A172 (cell line): Measurements from ENCODE around the gene ZNF688. TPM values are rescaled to one million over a fixed set of nuclear protein-coding genes. Genes with fewer than 3 reads are reported as not detected.

Experiments used
- DNase-seq: peaks from one replicate; pipeline ENCODE4 v3.0.0-alpha.2; 2015; ENCODE audit warnings: low spot score
- total RNA-seq: library from RNA; depleted of rRNA; stranded (reverse); fragments of >200 nt; shearing (Covaris generic); gene quantifications from 2 replicates; pipeline ENCODE4 v1.2.3, GENCODE V29; 2014

Gene ZNF688
- total RNA-seq, 1 experiment from 2014 or later = 6.9 TPM

DNA sequence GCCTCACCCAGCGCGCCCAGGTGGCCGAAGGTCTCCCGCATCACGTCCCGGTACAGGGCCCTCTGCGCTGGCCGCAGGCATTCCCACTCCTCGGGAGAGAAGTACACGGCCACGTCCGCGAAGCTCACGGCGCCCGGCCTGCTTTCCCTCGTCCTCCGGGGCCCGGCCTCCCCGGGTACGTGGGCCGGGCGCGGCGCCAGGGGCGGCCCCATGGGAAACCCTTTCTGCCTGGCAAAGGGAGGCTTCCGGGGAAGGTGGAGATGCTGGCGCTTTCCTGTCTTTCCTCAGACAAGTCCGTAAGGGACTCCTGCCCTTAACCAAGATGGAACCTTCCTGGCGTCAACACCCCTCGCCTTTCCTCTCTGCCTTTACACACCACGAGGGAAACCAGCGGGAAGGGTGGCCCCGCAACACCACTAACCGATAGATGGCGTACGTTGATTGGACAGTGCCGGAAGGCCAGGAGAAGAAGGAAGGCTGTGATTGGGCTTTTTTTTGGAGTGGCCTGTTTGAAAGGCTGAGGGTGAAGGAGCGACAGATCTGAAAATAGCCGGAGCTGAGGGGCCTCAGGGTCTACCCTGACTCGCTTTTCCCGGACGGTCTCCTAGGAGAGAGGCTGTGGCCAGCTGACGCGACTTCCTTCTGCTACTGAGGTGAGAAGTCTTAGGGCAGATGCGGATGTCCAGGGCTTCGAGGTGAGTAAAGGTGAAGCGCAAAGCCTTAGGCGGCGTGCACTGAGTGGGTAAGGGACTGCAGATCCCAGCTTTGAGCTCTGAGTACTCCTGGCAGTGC lies 14.1 kb upstream of the ZNF688 start, which contains the start of gene ZNF785:
Gene ZNF785, minus strand, starts transcription at position 298 of the 792 bp plus-strand sequence. Its CDS starts 86 bp downstream, at position 212.
- no peak for DNase-seq

DNA sequence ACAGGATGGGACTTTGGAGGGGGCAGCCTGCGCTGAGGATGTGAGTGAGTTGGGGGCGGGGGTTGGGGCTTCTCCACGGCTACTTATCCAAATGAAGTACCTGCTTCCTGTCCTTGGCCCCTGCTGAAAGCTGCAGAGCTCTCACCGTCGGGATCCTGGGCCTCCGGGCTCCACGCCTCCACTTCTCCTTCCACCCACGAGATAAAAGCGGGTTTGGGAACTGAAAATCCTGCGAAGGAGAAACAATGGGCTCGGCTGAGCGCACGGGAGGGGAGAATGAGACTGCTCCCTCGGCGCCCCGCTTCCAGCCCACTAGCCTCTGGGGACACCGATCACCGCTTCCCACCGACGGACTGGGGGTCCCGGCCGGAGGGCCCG lies 13.5 kb upstream of the ZNF688 start:
- DNase-seq = no peak

DNA sequence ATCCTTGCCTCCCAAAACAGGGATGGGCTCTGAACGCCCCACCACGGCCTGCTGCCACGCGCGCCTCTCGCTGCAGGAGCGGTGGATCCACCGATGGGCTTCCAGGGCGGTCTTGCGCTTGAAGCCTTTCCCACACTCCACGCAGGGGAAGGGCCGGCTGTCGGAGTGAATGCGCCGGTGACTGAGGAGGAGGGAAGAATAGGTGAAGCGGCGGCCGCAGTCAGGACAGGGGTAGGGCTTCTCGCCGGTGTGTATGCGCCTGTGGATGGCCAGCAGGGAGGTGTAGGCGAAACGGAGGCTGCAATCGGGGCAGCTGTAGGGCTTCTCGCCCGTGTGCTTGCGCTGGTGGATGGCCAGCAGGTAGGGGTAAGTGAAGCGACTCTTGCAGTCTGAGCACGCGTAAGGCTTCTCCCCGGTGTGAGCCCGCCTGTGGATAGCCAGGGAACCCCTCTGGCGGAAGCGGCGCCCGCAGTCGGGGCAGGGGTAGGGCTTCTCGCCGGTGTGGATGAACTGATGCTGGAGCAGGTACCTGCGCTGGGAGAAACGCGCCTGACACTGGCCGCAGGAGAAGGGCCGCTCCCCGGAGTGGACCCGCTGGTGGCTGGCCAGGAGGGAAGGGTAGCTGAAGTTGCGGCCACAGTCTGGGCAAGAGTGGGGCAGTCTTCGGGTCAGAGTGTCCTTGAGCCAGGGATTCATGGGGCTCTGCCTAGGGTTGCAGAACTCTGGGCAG lies 11.3 kb upstream of the ZNF688 start:
- DNase-seq = no peak

DNA sequence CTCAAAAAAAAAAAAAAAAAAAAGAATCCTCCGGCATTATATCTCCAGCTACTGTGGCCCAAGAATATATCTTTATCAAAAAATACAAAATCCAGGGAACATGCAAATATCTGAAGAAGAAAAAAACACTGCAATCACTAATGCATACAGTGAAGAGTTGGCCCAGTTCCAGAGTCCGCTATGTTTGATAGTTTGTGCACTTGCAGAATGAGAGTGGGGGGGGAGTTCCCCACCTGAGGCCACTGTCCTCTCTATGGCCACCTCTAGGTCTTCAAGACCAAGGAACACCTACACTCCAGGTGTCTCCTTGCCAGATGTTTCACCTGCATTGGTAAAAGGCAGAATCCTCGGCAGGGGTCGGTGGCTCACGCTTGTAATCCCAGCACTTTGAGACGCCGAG lies 9.9 kb upstream of the ZNF688 start:
- DNase-seq = no peak

DNA sequence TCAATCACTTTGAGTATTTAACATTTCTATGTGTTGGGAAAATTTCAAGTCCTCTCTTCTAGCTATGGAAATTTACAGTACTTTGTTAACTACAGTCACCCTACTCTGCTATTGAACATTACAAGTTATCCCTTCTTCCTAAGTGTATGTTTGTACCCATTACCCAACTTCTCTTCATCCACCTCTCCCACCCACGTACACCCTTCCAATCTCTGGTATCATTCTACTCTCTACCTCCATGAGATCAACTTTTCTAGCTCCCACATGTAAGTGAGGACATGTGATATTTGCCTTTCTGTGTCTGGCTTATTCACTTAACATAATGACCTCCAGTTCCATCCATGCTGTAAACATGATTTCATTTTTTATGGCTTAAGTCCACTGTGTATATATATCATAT lies 3.2 kb upstream of the ZNF688 start:
- no peak for DNase-seq

DNA sequence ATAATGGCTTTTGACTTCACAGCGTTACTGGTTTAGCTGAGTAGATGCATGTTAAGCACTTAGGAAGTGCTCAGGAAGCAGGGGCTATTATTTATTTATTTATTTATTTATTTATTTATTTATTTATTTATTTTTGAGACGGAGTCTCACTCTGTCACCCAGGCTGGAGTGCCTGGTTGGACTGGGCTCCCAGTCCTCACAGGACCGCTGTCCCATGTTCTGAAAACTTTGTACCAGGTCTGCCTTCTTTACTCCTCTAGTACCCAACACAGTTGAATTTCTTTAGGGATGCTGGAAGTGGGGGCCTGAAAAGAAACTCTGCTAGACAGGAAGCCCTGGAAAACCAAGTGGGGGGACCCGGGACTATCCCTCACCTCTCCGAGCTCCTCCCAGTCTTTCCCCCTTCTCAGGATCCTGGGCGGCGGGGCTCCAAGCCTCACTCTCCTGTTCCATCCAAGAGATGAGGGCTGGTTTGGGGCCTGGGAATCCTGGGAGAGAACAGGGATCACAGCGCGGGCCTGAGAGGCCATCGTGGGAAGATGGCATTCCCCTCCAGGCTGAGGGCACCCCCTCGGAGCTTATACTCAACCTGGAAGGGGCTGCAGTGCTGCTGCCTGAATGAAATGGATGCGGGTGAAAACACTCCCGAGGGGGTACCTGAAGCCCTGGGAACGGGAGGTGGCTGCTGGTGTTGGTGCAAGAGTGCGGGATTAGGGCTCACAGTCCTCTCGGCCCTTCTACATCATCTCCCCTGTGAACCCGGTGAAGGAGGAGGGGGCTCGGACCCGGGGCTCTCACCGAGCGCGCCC lies 674 bp downstream of the ZNF688 start:
- no peak for DNase-seq

DNA sequence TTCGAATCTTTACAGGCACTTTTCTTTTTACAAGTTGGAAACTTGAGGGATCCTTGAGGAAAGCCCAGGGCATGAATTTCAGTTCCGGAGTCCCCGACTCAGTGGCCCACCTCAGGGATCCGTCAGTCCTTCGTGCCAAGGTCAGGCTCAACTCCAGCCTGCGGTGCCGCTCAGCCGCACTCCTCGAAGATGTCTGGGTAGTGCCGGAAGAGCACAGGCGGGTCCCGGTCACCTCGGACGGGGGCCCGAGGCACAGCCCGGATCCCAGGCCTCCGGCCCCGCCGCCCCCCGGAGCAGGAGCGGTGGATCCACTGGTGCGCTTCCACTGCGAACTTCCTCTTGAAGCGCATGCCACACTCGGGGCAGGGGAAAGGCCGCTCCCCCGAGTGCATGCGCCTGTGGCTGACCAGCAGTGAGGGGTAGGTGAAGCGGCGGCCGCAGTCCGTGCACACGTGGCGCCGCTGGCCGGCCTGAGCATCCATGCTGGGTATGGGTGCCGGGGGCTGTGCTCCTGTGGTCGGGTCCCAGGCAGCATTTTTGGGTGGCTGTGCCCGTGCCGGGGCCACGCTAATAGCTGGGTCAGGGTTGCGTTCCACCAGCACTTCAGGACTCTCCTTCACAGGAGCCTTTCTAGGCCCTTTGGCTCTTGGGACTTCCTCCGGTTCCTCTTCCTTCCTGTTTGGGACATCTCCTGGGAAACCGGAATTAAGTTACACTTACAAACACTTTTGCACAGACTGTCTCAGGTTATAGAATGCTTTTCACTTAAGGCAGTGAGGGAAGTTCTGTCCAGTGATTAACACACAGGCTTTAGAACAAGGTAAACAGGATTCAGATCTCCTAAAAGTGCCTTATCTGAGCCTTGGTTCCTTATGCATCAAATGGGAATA lies 1.5 kb downstream of the ZNF688 start:
- no peak for DNase-seq

DNA sequence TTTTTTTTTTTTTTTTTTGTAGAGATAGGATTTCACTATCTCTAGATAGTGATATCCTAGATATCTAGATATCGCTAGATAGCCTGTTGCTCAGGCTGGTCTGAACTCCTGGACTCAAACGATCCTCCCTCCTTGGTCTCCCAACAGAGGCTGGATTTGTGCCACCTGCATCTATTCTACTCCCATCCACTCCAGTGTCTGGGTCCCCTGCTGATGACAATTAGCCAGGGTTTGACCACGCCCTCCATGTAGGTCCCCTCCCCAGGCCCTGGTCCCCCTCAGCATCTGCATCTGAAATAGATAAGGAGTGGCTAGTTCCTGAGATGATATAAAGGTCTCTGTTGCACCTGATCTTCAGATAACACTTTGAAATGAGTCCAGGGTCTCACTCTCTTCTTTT lies 2.2 kb downstream of the ZNF688 start:
- no peak for DNase-seq

DNA sequence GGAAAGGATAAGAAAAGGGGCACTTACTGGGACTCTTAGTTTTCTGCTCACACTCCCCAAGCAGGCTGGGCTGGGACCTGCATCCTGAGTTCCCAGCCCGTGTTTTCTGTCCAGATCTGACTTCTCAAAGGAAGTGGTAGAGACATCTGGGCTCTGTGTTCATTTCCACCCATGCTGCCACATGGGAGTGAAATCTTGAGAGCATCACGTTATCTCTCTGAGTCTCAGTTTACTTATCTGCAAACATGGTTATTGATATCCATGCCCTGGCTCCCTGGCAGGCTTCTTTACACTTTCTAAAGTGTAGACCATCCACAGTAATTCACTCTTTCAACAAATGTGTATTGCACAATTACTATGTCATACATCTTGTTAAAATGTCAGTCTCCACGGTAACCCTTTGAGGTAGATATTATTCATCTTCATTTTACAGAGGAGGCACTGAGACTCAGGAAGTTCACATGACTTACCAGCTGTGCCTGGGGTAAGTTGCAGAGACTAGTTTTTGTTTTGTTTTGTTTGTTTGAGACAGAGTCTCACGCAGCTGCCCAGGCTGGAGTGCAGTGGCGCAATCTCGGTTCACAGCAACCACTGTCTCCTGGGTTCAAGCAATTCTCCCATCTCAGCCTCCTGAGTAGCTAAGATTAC lies 3.4 kb downstream of the ZNF688 start:
- DNase-seq = peak; percentile 77

DNA sequence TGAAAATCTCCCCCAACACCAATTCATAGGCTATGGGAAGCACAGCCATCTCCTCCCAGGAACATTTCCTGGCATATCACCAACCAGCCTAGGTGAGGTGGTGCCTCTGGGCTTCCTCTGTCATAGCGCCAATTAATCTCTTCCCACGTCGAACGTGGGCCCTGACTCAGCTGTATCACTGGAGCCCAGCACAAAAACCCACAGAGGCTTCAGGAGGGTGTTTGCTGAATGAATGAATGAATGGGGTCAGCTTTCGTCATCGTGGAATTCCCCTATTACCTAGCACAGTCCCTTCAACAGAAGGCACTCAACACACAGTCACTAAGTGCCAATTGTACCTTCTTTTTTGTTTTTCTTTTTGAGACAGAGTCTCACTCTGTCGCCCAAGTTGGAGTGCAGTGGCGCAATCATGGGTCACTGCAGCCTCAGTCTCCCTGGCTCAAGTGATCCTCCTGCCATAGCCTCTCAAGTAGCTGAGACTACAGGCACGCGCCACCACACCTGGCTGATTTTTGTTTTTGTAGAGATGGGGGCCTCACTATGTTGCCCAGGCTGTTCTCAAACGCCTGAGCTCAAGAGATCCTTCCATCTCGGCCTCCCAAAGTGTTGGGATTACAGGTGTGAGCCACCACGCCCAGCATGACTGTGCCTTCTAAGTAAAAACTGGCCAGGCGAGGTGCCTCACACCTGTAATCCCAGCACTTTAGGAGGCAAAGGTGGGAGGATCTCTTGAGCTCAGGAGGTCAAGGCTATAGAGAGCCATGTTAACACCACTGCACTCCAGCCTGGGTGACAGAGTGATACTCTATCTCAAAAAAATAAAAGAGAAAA lies 4.1 kb downstream of the ZNF688 start:
- DNase-seq = peak; percentile 47

DNA sequence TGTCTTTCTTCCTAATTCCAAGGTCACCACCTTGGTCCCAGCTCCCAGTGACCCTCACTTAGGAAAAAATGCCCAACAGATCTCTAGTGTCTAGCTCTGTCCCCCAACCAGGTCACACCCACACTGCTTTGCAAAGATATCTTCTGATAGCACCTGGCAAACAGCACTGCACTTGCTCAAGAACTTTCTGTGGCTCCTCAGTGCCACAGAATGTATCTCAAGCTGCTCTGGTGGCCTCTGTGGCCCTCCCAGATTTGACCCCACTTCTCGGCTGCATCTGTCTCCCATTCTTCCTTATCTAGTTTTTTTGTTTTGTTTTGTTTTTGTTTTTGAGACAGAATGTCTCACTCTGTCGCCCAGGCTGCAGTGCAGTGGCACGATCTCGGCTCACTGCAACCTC lies 5.0 kb downstream of the ZNF688 start:
- no peak for DNase-seq

DNA sequence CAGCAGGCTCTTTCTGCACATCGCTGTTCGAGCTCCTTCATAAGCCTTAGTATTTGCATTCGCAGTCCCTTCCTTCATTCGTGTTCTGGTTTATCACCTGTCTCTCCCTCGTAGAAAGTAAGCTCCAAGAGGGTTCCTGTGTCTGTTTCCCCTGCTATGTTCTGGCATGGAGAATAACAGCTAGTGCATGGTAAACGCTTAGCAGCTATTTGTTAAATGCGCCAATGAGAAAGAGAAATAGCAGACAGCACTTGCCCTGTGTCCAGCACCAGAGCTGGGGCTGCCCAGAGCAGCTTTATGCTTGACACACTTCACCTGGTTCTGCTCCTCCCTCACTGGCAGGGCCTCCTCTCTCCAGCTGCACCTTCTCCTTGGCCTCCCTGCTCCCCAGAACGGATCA lies 5.5 kb downstream of the ZNF688 start:
- DNase-seq = no peak

DNA sequence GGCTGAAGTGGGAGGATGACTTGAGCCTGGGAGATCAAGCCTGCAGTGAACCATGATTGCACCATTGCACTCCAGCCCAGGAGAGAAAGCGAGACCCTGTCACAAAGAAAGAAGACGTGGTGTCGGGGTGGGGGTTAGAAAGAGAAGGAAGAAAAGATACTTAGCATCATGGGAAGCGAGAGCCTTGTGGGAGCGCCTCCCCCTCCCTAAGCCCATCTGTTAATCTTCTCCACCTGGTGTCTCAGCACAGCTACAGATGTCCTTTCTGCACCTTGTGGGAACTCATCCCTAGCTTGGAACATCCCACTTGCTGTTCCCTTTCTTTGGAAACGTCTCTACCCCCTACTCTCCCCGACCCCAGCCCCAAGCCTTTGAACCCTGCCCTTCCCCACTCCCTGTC lies 6.0 kb downstream of the ZNF688 start:
- DNase-seq = no peak

DNA sequence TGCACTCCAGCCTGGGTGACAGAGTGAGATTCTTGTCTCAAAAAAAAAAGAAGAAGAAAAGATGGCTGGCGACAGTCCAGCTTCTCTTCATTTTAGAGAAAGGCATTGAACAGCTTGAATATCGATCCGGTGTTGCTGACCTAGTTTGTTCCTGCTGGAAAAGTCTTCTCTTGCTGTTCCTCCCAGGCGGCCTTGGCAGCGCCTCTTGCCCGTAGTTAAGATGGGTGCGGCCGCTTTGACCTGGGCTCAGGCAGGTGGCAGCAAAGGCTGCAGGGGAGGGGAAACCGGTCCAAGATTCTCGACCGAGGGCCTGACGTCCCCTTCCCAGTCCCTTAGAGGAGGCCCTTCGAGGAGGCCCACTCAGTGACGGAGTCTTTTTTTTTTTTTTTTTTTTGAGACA lies 9.5 kb downstream of the ZNF688 start:
- DNase-seq = no peak

DNA sequence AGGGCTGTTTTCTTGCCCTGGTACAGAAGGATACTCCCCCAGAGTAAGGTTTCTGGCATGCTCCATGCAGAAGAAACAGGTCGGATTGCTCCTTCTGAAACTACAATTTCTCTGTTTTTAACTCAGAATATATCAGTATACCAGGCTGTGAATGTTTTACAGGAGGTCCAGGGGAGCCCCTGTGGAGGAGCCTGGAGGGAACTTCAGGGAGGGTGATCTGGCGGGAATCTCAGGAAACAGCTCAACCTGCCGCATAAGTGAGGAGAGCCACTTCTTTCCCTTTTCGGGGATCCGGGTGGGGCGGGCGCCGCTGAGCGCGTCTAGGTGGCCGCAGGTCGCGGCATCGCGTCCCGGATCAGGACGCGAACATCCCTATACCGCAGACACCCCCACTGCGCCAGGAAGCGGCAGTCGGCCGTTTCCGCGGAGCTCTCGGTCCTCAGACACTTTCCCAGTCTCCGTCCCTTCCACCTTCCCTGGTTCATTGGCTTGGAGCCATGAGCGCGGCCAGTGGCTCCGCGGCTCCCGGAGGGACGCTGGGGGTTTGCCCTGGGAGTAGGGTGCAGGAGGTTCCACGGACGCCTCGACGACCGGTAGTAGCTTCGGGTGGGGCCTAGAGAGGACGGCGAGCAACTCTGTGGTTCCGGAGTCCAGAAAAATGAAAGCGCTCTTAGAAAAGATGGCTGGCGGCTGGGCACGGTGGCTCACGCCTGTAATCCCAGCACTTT lies 10.3 kb downstream of the ZNF688 start:
- DNase-seq = no peak

DNA sequence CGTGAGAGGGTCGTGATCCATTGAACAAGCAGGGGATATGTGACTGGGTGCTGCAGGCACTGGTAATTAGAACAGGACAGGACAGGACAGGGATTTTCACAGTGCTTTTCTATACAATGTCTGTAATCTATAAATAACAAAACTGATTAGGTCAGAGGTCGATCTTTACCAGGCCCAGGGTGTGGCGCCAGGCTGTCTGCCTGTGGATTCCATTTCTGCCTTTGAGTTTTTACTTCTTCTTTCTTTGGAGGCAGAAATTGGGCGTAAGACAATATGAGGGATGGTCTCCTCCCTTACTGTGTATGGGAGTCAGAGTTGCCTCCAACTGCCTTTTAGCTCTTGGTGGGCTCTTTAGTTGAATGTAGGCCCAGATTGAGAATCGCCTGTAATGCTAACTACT lies 11.8 kb downstream of the ZNF688 start:
- DNase-seq = no peak

DNA sequence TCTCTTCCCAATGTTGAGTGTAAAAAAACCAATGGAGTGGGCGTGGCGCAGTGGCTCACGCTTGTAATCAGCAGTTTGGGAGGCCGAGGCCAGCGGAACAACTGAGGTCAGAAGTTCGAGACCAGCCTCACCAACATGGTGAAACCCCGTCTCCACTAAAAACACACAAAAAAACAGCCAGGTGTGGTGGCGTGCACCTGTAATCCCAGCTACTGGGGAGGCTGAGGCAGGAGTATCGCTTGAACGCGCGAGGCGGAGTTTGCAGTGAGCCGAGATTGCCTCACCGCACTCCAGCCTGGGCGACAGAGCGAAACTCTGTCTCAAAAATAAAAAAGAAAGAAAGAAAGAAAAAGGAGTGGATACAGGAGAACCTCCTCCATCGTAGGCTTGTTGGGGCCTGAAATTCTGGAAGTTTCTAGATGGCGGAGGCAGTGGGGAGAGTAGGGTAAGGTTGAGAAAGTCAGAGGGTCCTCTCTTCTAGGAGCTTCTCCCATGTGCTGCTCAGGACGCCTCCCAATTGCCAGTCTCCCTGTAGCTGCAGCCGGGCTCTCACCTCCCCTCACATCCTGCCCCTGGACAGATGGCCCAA lies 12.6 kb downstream of the ZNF688 start:
- no peak for DNase-seq

DNA sequence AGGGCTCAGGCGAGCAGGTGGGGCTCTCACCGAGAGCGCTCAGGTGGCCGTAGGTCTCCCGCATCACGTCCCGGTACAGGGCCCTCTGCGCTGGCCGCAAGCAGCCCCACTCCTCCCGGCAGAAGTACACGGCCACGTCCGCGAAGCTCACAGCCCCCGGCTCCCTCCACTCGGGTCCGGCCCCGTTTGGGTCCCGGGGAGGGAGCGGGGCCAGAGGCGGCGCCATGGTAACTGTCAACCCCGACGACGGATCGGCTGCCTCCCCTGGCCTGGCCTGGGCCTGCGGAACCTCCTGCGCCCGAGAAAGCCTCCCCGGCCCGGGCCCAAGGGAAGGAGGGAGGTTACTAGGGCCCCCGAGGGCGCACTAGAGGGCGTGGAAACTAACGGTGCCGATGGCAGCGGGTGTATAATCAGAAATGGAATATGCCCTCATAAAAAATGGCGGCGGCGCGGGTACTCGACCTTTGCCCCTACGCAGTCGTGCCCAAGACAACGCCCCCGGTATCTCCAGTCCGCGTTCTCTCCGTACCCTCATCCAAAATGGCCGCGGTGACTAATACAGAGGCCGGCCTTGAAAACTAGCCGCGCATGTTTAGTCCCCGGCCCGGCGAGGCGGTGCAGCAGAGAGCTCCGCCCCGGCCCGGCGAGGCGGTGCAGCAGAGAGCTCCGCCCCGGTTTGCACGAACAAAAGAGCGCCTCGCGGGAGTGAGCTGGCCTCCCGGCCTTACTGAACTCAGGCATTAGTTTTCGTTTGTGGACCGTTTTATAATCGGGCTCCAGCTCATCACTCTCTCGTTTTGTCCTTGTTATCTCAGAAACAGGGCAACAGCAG lies 13.3 kb downstream of the ZNF688 start, which contains the start of gene ZNF764:
Gene ZNF764, minus strand, starts transcription at position 418 of the 832 bp plus-strand sequence. Its CDS starts 192 bp downstream, at position 226.
- peak; percentile 97 for DNase-seq
